ENCODE measurements around the gene PSMB8.
"Not testable (repeated sequence)": the region's sequence is repeated elsewhere in the genome, so short reads cannot be mapped to it uniquely, and the experiment has no call there.

Gene PSMB8

DNA sequence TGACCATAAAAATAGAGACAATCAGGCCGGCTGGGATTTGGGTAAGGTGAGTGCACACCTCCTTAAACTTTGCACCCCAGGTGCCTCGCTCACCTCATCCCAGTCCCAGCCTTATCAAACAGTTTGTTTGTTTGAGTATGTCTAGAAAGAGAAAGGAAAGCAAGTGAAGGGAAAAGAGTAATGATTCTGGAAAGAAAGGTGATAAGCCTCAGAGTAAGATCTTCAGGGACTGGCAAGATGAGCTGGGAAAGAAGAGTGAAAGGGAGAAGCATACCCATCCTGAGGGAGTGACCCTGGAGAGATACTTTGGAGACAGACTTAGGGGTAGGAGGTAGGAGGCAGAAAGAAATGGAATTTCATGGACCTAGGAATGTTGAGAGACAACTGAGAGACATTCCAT, 7.0 kb downstream of the PSMB8 start:
- no peak for DNase-seq (ENCODE audit: low spot score)

DNA sequence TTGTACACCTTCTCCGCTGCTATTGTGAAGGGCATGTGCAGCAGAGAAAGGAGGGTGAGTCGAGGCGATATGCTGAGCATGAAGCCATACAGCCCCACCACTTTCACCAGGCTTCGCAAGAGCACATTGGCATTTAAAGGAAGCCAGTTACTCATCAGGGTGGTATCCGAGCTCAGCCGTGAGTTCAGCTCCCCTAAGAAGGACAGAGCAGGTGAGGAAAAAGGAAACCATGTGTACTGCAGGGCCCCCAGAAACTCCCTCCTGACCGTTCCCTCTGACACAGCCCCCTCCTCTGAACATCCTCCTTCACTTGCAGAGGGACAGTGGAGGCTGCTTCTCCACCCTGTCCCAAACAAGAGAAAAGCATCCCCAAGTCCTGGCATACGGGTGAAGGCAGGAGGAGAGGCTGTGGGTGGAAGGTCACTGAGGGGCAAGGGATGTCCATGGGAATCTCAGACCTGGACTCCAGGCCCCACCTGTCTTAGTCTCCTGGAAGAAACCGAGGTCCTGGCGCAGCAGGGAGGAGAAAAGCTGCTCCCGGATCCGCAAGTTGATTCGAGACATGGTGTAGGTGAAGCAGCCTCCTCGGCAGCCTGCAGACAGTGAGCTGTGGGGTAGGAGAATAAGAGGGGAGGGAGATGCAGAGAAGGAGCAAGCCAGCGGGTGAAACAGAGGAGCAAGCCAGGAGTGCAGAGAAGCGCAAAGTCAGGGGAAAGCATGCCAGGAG, 8.5 kb downstream of the PSMB8 start:
- no peak for DNase-seq (ENCODE audit: low spot score)

DNA sequence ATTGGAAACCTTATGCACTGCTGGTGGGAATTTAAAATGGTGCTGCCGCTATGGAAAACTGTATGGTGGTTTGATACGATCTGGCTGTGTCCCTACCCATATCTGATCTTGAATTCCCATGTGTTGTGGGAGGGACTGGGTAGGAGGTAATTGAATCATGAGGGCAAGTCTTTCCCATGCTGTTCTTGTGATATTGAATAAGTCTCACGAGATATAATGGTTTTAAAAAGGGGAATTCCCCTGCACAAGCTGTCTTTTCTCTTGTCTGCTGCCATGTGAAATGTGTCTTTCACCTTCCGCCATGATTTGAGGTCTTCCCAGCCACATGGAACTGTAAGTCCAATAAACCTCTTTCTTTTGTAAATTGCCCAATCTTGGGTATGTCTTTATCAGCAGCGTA, 10.2 kb downstream of the PSMB8 start:
- no peak for DNase-seq (ENCODE audit: low spot score)

DNA sequence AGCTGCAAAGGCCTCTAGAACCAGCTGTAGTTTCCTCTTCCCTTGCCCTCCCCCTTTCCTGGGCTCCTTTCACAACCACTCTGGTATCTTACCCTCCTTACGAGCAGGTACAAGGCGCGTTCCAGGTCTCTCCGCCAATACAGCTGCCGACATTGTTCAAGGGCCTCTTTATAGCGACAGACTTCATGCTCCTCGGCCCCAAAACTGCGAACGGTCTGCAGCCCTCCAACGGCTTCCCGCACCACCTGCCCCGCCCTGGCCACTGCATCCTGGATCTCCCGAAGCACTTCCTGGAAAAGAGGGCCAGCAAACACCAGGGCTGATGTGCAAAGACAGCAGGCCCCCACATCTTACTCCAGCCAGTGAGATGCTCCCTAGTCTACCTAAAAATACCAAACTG, 11.3 kb downstream of the PSMB8 start:
- DNase-seq (ENCODE audit: low spot score): no peak

DNA sequence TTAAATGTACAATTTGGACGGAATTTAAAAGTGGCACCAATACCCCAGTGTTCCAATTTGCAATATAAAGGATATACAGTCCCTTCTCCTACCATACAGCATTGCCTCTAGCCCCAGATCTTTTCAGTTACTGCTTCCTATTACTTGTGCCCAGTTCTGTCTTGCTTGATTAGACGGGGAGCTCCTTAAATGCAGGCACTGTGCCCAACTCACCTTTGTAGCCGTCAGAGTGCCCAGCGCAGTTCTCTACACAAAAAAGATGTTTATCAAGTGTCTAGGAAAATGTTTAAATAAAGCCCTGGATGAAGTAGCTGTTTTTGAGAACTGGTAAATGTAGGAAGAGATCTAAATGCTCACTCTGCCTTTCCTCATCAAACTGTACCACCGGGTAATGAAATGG, 12.9 kb downstream of the PSMB8 start:
- DNase-seq (ENCODE audit: low spot score): no peak

DNA sequence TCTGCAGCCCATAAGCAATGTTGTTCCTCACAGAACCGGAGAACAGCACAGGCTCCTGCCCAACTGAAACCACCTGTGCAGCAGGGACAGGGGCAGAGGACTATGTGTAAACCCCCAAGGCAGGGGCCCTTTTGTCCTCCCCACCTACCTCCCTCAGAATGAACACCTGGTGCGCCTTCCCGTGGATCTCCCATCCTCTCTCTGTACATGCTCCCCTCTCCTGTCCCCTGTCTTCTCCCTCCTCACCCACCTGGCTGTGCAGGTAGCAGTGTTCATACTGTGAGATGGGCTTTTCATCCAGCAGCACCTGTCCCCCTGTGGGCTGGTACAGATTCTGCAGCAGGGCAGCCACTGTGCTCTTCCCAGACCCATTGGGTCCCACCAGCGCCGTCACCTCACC, 13.8 kb downstream of the PSMB8 start:
- no peak for DNase-seq (ENCODE audit: low spot score)

DNA sequence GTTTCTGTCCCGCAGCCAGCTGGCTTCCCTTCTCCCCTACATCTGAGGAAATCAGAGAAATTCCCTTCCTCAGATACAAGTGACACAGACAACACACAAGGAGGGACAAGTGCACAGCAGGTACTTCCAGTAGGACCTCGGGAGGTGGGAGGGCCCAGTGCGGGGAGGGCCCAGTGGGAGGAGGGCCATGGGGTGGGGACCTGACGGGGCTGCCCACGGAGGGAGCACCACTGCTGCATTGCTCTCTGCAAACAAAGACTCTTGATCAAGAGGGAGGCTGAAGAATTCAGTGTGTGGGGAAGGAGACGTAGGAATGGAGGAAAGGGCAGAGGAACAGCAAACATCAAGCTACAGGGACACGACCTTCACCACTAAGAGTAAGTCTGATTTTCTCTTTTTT, 14.4 kb downstream of the PSMB8 start:
- DNase-seq (ENCODE audit: low spot score): no peak

DNA sequence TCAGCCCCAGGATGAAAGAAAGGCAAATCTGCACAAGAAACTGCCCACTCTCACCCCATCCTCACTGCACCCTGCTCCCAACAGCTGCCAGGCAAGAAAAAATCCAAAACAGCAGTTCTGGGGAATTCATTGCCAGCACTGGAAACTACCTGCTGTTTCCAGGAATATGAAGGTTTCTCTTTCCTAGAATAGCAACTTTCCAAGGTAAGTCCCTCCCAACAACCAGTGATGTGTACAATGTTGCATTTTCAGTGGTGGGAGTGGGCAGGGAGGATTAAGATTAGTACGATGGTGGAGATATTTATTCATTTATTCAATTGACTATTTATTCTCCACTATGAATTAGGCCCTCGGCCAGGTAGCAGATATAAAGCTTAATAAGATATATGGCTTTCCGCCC, 16.8 kb downstream of the PSMB8 start:
- no peak for DNase-seq (ENCODE audit: low spot score)

DNA sequence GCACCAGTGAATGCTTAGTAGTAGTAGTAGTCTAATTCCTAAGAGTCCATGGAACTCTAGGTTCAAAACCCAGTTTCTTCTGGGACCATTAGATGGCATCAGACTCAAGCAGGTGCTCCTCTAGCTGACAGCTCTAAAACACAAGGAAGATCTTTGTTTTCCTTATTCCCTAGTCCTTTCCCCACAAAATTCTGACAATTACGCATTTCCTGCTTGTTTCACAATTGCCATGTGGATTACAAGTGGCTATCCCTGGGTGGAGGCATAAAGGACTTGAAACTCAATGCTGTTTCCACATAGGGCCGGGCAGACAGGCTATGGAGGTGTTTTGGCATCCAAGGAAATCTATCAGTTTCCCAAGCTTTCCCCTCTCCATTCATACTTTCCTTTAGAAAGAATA, 17.9 kb downstream of the PSMB8 start:
- DNase-seq (ENCODE audit: low spot score): no peak

DNA sequence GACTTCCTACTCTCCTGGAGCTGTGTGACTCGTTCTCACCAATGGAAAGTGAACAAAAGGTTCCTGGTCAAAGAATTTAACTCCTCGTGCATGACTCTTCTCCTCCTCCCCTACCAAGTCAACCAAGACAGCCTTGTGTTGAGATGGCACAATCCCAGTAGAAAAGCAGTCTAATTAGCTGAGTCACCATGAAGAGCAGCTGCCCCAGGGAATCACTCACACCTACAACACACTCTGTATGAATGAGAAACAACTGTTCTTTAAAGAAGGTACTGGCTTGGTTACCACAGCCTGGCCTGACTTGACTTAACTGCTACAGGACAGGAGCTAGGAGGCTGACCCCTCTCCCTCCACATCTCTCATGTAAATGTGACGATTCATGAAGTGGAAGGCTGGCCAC, 24.1 kb downstream of the PSMB8 start:
- no peak for DNase-seq (ENCODE audit: low spot score)

DNA sequence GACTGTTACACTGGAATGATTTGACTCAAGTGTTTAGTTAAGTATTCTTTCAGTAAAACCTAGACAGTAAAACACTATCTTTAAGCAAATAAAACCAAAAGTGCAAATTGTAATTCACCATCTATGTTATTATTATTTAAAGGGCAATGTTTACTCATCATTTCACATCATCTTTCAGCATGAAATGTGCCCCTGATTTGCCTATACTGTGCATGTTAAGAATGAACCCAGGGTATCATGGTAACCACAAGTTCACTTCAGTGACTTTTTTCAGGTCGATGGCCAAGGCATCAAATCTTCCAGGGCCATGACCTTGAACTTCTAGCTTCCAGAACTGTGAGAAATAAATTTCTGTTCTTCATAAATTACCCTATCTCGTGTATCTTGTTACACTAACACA, 25.0 kb downstream of the PSMB8 start:
- DNase-seq (ENCODE audit: low spot score): no peak

DNA sequence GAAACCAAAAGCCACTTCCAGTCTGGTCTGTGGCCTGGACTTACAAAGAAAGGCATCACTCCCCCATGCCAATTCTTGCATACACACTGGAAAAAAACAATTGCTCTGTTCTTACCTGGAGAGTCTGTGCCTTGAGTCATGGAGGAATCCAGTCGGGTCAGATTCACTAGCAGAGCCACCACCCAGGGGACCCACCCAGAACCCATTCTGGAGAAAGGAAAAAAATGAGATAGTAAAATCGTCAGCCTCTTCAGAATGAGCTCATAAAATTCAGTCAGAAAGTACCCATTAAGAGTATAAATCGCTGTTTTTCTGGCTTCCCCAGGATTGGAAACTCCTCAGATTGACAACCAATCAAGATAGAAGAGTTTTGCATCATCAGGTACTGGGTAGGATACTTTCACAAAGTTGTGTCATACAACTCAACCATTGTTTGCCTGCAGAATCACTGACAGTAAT, 27.1 kb downstream of the PSMB8 start, which contains the start of gene HLA-DOB:
Gene HLA-DOB, minus strand, starts transcription at position 257 of the 459 bp plus-strand sequence. Its CDS starts 51 bp downstream, at position 206.
- DNase-seq (ENCODE audit: low spot score): no peak

DNA sequence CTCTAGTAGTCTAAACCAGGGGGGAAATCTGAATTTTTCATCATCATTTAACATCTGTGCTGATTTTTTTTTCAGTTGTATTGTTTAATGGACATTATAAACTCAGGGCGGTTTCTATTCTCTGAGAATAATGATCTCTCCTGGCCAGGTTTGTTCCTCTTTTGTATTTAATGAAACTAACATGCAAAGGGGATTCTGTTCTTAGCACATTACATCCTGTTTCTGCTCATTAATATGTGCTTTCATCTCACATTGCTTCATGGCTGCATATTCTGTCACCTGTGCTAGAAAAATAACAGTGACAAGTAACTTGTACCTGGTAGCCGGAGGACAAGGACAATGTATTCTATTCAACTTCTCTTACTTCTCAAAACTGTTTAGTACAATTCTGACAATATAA, 27.9 kb downstream of the PSMB8 start:
- no peak for DNase-seq (ENCODE audit: low spot score)

DNA sequence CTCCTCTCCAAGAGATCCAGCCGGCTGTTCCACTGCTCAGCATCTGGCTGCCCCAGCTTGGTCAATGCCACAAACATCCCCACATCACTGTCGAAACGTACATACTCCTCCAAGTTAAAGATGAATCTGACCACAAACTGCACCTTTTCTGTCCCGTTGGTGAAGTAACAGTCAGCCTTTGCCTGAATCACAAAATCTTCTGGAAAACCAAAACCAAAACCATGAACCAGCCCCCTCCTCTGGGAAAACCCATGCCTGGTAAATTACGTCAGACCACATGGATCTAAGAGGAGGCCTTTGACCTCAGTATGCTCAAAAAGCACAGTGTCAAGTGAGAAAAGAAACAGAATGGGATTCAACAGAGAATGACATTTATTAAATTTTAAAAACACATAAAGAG, 28.7 kb downstream of the PSMB8 start:
- no peak for DNase-seq (ENCODE audit: low spot score)

DNA sequence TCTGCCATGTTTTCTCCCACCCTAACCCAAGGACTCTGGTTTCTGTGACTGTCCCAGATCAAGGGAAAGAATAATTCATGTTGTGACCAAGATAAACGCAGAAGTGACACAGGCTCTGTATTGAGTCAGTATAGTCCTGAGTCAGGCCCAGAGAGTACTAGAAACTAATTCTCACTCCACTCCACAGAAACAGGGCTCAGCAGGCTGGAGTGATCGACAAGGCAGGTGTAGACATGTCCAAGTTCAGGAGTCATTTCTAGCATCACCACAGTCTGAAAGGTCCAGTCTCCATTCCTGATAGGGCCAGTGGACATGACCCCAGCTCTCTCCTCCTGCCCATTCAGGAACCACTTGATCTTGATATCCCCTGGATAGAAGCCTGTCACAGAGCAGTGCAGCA, 29.7 kb downstream of the PSMB8 start:
- no peak for DNase-seq (ENCODE audit: low spot score)

DNA sequence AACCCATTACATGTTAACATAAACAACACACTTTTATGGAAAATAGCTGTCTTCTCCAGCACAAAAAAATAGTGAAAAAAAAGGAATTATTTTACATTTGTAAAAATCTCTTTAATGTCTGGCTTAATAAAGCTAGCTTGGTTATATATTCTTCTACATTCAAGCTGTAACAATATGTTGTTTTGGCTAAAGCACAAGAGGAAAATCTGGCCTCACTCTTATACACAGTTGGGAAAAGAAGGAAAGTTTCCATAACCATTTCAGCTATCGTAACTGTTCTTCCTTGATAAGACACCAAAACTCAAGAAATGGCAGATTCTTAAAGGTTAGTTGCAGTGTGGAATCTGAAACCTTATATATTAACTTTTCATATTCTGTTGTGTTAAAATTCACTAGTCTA, 34.7 kb downstream of the PSMB8 start:
- DNase-seq (ENCODE audit: low spot score): no peak

DNA sequence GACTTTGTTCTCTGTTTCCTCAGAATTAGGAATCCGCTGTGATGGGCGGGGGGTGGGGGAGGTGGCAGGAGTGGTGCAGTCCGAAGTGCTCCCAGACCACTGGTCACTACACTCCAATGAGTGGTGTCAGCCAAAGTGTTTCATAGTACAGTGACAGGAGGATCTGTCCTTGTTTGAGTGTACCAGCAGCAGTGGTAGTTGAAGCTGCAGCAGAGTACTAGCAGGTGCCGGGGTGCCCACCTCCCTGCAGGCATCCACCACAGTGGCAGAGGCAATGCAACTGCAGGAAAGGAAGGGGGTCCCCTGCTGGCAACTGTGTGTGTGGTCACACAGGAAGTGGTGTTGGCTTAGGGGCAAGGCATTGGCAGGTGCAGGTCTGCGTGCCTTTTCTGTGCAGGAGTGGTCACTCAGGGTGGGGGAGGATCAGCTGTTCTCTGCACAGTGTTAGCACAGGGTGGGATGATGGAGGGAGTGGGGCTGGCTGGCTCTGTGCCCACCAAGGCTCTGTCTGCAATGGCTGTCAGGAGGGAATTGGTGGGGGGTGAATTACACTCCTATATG, 36.7 kb downstream of the PSMB8 start:
- no peak for DNase-seq (ENCODE audit: low spot score)

DNA sequence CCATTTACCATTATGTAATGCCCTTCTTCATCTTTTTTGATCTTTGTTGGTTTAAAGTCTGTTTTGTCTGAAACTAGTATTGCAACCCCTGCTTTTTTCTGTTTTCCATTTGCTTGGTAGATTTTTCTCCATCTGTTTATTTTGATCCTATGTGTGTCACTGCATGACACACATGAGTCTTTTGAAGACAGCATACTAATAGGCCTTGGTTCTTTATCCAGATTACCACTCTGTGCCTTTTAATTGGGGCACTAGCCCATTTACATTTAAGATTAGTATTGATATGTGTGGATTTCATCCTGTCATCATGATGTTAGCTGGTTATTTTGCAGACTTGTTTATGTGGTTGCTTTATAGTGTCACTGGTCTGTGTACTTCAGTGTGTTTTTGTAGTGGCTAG, 38.4 kb downstream of the PSMB8 start:
- DNase-seq (ENCODE audit: low spot score): not testable (repeated sequence)

DNA sequence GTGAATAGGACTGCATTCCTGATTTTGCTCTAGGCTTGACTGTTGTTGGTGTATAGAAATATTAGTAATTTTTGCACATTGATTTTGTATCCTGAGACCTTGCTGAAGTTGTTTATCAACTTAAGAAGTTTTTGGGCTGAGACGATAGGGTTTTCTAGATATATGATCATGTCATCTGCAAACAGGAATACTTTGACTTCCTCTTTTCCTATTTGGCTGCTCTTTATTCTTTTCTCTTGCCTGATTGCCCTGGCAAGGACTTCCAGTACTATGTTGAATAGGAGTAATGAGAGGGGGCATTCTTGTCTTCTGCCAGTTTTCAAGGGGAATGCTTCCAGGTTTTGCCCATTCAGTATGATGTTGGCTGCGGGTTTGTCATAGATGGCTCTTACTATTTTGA, 40.4 kb downstream of the PSMB8 start:
- DNase-seq (ENCODE audit: low spot score): no peak

DNA sequence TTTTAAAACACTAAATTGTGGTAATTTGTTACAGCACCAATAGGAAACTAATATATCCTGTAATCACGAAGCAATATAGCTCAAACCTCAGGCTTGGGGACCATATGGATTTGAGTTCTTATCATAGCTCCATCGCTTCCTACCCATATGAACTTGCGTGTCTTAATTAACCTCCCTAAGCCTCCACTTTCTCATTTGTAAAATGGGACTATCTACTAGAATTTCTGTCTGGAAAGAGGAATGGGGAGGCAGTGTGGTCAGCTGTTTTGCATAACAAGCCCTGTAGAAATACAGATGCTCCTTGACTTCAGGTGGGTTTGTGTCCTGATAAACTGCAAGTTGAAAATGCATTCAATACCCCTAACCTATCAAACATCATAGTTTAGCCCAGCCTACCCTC, 44.1 kb downstream of the PSMB8 start:
- DNase-seq (ENCODE audit: low spot score): no peak

DNA sequence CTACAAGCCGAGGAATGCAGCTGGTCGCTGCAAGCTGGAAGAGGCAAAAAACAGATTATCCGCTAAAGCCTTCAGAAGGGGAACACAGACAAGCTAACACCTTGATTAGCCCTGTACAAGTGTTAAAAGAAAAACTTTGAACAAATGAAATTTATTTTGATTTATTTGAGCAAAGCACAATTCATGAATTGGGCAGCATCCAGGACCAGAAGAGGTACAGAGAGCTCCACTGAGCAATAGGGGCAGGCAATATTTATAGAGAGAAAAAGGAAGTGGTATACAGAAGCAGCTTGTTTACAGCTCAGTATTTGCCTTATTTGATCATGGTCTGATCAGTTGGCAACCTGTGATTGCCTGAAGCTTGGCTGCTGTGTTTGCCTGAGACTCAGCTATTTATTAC, 44.7 kb downstream of the PSMB8 start:
- DNase-seq (ENCODE audit: low spot score): no peak

DNA sequence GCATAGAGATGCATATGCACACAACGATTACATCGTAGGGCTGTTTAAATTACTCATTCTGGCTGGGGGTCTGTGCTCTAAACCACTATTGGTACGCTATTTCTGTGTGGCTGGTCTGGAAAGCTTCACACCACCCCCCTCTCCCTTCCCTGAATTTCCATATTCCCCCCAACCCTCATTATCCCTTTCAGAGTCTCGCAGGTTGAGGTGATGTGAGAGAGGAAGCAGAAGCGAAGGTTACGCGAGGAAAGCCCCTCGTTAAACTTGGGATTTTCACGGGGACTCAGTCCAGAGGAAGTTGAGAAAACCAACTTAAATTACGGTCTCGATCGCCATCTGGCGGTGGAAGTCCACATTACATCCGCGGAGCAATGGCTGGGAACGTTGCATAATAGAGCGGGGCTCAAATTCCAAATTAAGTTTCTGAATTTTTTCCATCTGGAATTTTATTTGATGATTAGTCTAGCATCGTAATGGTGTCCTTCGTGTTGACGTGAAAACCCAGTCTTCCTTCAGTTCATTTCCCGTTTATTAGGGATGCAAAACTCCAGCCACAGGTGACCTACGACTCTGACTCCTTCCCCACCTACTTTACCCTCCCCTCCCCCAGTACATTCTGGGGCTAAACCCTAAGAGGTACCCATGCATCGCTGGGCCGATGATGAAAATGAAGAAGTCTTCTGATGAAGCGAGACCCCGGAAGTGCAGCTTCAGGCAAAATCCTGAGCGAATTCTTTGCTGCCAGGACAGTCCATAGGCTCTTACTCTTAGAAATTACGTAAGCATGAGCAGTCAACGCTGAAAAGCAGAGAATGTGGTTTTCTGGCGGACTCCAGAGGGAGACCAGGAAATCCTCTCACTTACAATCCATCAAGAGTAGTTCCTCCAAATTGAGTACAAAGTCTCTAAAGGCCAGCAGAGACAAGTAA, 46.7 kb downstream of the PSMB8 start:
- peak; percentile 9 for DNase-seq (ENCODE audit: low spot score)

DNA sequence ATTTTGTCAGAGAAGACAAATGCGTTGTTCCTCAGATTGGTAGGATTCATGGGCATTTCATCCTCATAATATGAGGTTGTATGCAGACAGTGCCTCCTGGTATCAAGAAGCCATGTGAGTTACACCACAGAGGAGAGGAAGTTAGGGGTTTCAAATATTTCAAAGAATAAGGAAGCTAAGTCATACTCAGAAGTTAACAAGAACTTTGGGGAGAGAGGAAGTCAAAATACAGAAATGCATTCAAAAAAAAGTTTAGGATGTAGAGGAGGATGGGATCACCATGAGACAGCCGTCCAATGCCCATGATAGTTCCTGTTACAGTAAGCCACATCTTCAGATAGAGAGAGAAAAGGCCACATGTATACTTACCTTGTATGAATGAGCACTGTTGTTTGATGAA, 49.3 kb downstream of the PSMB8 start:
- DNase-seq (ENCODE audit: low spot score): no peak

Measured in HuH-7.5 (cell line).